DND-41 (cell line): Measurements from ENCODE around the gene TMEM238L.

Source experiments
- ATAC-seq: fragments of 200-7000 bp; cut with Tn5 transposase; 3 replicates; pipeline ENCODE4 v1.9.1; 2021; ENCODE audit warnings: low read depth; ENCODE audit not compliant: insufficient read depth
- DNase-seq: peaks from one replicate; pipeline ENCODE4 v3.0.0-alpha.2; 2020
- H2AFZ ChIP-seq: 2 replicates; pipeline ENCODE4 v1.6.0; 2012; ENCODE audit warnings: low read depth, low read length
- H3K27ac ChIP-seq: 2 replicates; pipeline ENCODE4 v1.5.1; 2012; ENCODE audit warnings: low read length, inconsistent platforms
- H3K27me3 ChIP-seq: fragments of 200-600 bp; sonication (generic); 2 replicates; pipeline ENCODE4 v1.6.0; 2012; ENCODE audit warnings: low read length, mild to moderate bottlenecking, inconsistent platforms; ENCODE audit not compliant: insufficient read depth, poor library complexity
- H3K36me3 ChIP-seq: 2 replicates; pipeline ENCODE4 v1.5.1; 2012; ENCODE audit warnings: low read length, inconsistent platforms; ENCODE audit not compliant: insufficient read depth
- H3K4me1 ChIP-seq: 2 replicates; pipeline ENCODE4 v1.5.1; 2012; ENCODE audit warnings: mild to moderate bottlenecking, low read length; ENCODE audit not compliant: insufficient read depth
- H3K4me2 ChIP-seq: 2 replicates; pipeline ENCODE4 v1.6.0; 2012; ENCODE audit warnings: mild to moderate bottlenecking, moderate library complexity, low read length, inconsistent platforms; ENCODE audit not compliant: insufficient read depth
- H3K4me3 ChIP-seq, 2 experiments: fragments of 200-600 bp in 1 of 2; shearing (Covaris generic) in 1 of 2; 2 replicates each; pipeline ENCODE4 v1.5.1; 2012 to 2016; ENCODE audit warnings: inconsistent platforms in 2 of 2, low read length in 2 of 2, mild to moderate bottlenecking in 2 of 2, low read depth in 1 of 2, moderate library complexity in 1 of 2
- H3K79me2 ChIP-seq: 2 replicates; pipeline ENCODE4 v1.6.0; 2012; ENCODE audit warnings: low read length, inconsistent platforms; ENCODE audit not compliant: insufficient read depth
- H3K9ac ChIP-seq: 2 replicates; pipeline ENCODE4 v1.6.0; 2012; ENCODE audit warnings: low read depth, mild to moderate bottlenecking, inconsistent platforms, low read length, moderate library complexity
- H3K9me3 ChIP-seq: 2 replicates; pipeline ENCODE4 v1.5.1; 2012; ENCODE audit warnings: low read length, moderate library complexity, mild to moderate bottlenecking, inconsistent platforms; ENCODE audit not compliant: insufficient read depth, severe bottlenecking
- H4K20me1 ChIP-seq: 2 replicates; pipeline ENCODE4 v1.6.0; 2012; ENCODE audit warnings: low read length; ENCODE audit not compliant: insufficient read depth
- EZH2 ChIP-seq: IDR thresholded peaks from 3 replicates; pipeline ENCODE4 v1.6.1; 2012; ENCODE audit warnings: borderline replicate concordance, low read depth, mild to moderate bottlenecking, moderate library complexity, low read length, inconsistent platforms; ENCODE audit not compliant: severe bottlenecking
- TF ChIP-seq, protein P1 (sequence below): IDR thresholded peaks from 2 replicates; pipeline ENCODE4 v1.5.1; 2012; ENCODE audit warnings: borderline replicate concordance, low read length, moderate library complexity, mild to moderate bottlenecking; ENCODE audit not compliant: poor library complexity, severe bottlenecking; ENCODE audit errors: extremely low read depth

The TMEM238L gene

DNA sequence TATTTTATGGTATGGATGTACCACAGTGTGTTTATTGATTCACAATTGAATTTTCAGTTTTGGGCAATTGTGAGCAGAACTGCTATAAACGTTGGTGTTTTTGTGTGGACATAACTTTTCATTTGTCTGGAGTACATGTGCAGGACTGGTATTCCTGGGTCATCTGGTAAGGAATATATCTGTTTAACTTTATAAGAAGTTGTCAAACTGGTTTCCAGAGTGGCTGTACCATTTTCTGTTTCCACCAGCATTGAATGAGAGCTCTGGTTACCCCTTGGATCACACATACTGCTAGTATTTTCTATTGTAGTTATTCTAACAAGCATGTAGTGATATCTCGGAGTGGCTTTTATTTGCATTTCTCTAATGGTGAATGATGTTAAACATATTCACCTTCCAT lies 24.3 kb downstream of the TMEM238L start:
- Histone ChIP-seq H3K9ac (no peak overlapping the region), H3K9me3 (no peaks in the 10 kb centered on the region), H3K4me2 (no peak overlapping the region), H2AFZ (no peak overlapping the region), H3K4me3 (no peak overlapping the region), H3K36me3 (no peaks in the 10 kb centered on the region), H3K4me1 (no peaks in the 10 kb centered on the region), H3K27ac (no peak overlapping the region), H3K79me2 (no peaks in the 10 kb centered on the region), H4K20me1 (no peaks in the 10 kb centered on the region), H3K27me3 (peaks cover 4% of the 10 kb centered on the region)
- TF ChIP-seq, protein P1, sequence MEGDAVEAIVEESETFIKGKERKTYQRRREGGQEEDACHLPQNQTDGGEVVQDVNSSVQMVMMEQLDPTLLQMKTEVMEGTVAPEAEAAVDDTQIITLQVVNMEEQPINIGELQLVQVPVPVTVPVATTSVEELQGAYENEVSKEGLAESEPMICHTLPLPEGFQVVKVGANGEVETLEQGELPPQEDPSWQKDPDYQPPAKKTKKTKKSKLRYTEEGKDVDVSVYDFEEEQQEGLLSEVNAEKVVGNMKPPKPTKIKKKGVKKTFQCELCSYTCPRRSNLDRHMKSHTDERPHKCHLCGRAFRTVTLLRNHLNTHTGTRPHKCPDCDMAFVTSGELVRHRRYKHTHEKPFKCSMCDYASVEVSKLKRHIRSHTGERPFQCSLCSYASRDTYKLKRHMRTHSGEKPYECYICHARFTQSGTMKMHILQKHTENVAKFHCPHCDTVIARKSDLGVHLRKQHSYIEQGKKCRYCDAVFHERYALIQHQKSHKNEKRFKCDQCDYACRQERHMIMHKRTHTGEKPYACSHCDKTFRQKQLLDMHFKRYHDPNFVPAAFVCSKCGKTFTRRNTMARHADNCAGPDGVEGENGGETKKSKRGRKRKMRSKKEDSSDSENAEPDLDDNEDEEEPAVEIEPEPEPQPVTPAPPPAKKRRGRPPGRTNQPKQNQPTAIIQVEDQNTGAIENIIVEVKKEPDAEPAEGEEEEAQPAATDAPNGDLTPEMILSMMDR = no peak
- TF ChIP-seq EZH2 = no peak
- ATAC-seq (no peak), DNase-seq (no peak)

DNA sequence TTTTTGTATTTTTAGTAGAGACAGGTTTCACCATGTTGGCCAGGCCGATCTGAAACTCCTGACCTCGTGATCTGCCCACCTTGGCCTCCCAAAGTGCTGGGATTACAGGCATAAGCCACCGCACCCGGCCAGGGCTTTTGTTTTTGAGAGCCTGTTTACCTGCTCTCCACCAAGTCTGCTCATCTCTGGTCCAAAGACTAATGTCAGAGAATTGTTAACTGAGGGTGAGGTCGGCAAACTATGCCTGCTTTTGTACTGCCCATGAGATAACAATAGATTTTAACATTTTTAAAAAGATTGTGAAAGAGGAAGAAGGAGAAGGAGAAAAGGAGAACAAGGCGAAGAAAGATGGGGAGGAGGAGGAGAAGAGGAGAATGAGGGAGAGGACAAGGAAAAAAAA lies 26.0 kb downstream of the TMEM238L start:
- peaks cover 4% of the 10 kb centered on the region for H3K27me3 ChIP-seq
- no peaks in the 10 kb centered on the region for H3K4me1 ChIP-seq
- no peaks in the 10 kb centered on the region for H4K20me1 ChIP-seq
- H3K79me2 ChIP-seq = no peaks in the 10 kb centered on the region
- no peak for DNase-seq
- no peak overlapping the region for H3K4me2 ChIP-seq
- ATAC-seq = no peak
- no peaks in the 10 kb centered on the region for H3K36me3 ChIP-seq
- no peak overlapping the region for H2AFZ ChIP-seq
- no peaks in the 10 kb centered on the region for H3K9me3 ChIP-seq
- H3K4me3 ChIP-seq = no peak overlapping the region
- no peak overlapping the region for H3K9ac ChIP-seq
- H3K27ac ChIP-seq = no peak overlapping the region
- TF ChIP-seq EZH2 = no peak
- TF ChIP-seq, protein P1 = no peak

DNA sequence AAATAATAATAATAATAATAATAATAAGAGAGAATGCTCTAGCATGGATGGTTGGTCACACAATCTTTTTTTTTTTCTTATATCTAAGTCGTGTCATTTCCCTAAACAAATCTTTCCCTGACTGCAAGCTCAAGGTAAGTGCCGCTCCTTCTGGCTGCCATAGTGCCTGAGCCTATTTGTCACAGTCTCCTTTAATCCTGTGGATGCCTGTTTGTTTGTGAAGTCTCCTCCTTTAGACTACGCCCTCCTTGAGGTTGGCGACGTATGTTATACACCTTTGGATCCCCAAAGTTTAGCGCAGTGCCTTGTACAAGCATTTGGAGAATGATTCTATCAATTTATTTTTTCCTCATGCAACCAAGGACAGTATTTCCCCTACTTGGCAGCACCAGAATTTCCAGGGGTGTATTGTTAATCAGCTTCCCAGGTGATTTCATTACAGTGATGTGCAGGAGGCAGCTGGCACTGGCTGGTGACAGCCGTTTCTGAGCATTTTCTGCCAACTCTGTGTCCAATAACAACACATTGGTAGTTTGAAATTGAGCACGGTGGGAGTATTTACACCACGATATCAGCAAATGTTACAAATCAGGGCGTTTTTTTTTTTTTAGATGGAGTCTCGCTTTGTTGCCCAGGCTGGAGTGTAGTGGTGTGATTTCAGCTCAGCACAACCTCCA lies 26.6 kb downstream of the TMEM238L start:
- H3K4me3 ChIP-seq = no peak overlapping the region
- no peak for DNase-seq
- no peaks in the 10 kb centered on the region for H3K36me3 ChIP-seq
- peaks cover 4% of the 10 kb centered on the region for H3K27me3 ChIP-seq
- no peak overlapping the region for H3K27ac ChIP-seq
- H2AFZ ChIP-seq = no peak overlapping the region
- no peaks in the 10 kb centered on the region for H3K79me2 ChIP-seq
- no peak overlapping the region for H3K4me2 ChIP-seq
- H3K9me3 ChIP-seq = no peaks in the 10 kb centered on the region
- TF ChIP-seq, protein P1 = no peak
- no peak for TF ChIP-seq EZH2
- H3K4me1 ChIP-seq = no peaks in the 10 kb centered on the region
- H4K20me1 ChIP-seq = no peaks in the 10 kb centered on the region
- no peak overlapping the region for H3K9ac ChIP-seq
- ATAC-seq = no peak

DNA sequence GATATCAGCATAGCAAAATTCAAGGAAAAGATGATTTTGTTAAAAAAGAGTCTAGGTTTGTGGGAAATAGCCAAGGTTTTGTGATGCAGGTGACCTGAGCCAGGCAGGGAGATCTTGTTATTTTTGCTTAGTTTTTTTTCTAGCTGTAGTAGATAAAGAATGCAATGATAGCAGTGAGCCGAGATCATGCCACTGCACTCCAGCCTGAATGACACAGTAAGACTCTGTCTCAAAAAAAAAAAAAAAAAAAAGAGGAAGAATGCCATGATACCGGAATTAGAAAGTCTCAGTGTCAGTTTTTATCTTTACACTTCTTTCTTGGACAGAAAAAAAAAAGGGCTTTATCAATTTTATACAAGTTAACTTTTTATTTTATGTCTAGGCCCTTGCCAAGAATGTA lies 27.5 kb downstream of the TMEM238L start:
- Histone ChIP-seq H3K27ac (no peak overlapping the region), H4K20me1 (no peaks in the 10 kb centered on the region), H3K36me3 (no peaks in the 10 kb centered on the region), H3K4me1 (no peaks in the 10 kb centered on the region), H3K4me3 (no peak overlapping the region), H3K9me3 (no peaks in the 10 kb centered on the region), H3K9ac (no peak overlapping the region), H3K27me3 (peaks cover 4% of the 10 kb centered on the region), H3K79me2 (no peaks in the 10 kb centered on the region), H2AFZ (no peak overlapping the region), H3K4me2 (no peak overlapping the region)
- ATAC-seq (no peak), DNase-seq (no peak)
- TF ChIP-seq, protein P1 = no peak
- TF ChIP-seq EZH2 = no peak
